Renal pelvis (tissue), 4 donors: ENCODE results near the gene EMC1. TPM values are rescaled to one million over a fixed set of nuclear protein-coding genes. Genes with fewer than 3 reads are reported as not detected.
"Not testable (repeated sequence)": the region's sequence is repeated elsewhere in the genome, so short reads cannot be mapped to it uniquely, and the experiment has no call there.

Experiments
- DNase-seq: peaks from one replicate; pipeline ENCODE4 v3.0.0-alpha.2; 2013
- polyA plus RNA-seq, 3 donors: library from polyadenylated mRNA; unstranded; fragments of 120-200 nt; gene quantifications; one replicate each; pipeline ENCODE4 v1.2.1, GENCODE V29; 2013; ENCODE audit not compliant: insufficient read length in 3 of 3

EMC1 gene
- polyA plus RNA-seq, 3 donors, result 52.1 to 58.0 (median 54.8) TPM

- DNase-seq, result no peak
Measured at GRCh38 chr1:19197845-19198244, 53.5 kb downstream of the EMC1 start.

- DNase-seq, result no peak
Measured at GRCh38 chr1:19196331-19196730, 55.0 kb downstream of the EMC1 start.

GRCh38 chr1:19193004-19193403 is 58.3 kb downstream of the EMC1 start:
- DNase-seq, result no peak

GRCh38 chr1:19191811-19192210 is 59.5 kb downstream of the EMC1 start:
- DNase-seq, result no peak

GRCh38 chr1:19190468-19190867 is 60.9 kb downstream of the EMC1 start:
- no peak for DNase-seq

GRCh38 chr1:19189270-19189669 is 62.1 kb downstream of the EMC1 start:
- no peak for DNase-seq

GRCh38 chr1:19187852-19188251 is 63.5 kb downstream of the EMC1 start:
- DNase-seq, result no peak

- DNase-seq, result no peak
Measured at GRCh38 chr1:19186001-19186400, 65.3 kb downstream of the EMC1 start.

- no peak for DNase-seq
Measured at GRCh38 chr1:19182223-19182622, 69.1 kb downstream of the EMC1 start.

GRCh38 chr1:19180265-19180657 is 71.1 kb downstream of the EMC1 start:
- not testable (repeated sequence) for DNase-seq

- DNase-seq, result peak; percentile 5
Measured at GRCh38 chr1:19179597-19180264, 71.6 kb downstream of the EMC1 start.

GRCh38 chr1:19178734-19179398 is 72.5 kb downstream of the EMC1 start:
- no peak for DNase-seq

GRCh38 chr1:19177811-19178210 is 73.5 kb downstream of the EMC1 start:
- no peak for DNase-seq

GRCh38 chr1:19169642-19170041 is 81.7 kb downstream of the EMC1 start:
- no peak for DNase-seq

- DNase-seq, result no peak
Measured at GRCh38 chr1:19167140-19167539, 84.2 kb downstream of the EMC1 start.

- DNase-seq, result no peak
Measured at GRCh38 chr1:19166066-19166465, 85.3 kb downstream of the EMC1 start.

Other genes starting within 250 kb of the EMC1 start
- 100 to 1,000 TPM; 124 to 171 (median 147) TPM for gene UBR4, start 41.3 kb downstream of the EMC1 start, polyA plus RNA-seq
- gene MRTO4, start 281 bp upstream of the EMC1 start, polyA plus RNA-seq, result 10 to 100 TPM; 32.5 to 33.7 (median 32.7) TPM
- 1 to 10 TPM; 1.4 to 3.6 (median 2.8) TPM for gene AKR7A3, start 37.2 kb upstream of the EMC1 start, polyA plus RNA-seq
- 100 to 1,000 TPM in 2 of 3 donors, 10 to 100 TPM in 1; 94.3 to 102 (median 100) TPM for gene AKR7A2, start 60.6 kb upstream of the EMC1 start, polyA plus RNA-seq
- gene SLC66A1, start 60.8 kb upstream of the EMC1 start, polyA plus RNA-seq, result 10 to 100 TPM; 15.3 to 19.3 (median 15.7) TPM
- 100 to 1,000 TPM; 225 to 275 (median 245) TPM for gene CAPZB, start 234.0 kb upstream of the EMC1 start, polyA plus RNA-seq